Esophagus muscularis mucosa (tissue), 3 donors: ENCODE measurements around the gene LIFR.

Experiments used
- POLR2A ChIP-seq: fragments of 450-650 bp; IDR thresholded peaks from one replicate; pipeline ENCODE4 v1.6.1; 2017; ENCODE audit warnings: antibody characterized with exemption, moderate library complexity, mild to moderate bottlenecking, low read depth
- TF ChIP-seq, protein P1 (sequence below), 3 experiments: fragments of 200-600 bp in 2 of 3; fragments of 450-650 bp in 1 of 3; sonication (generic) in 2 of 3; IDR thresholded peaks; one replicate each; pipeline ENCODE4 v1.5.1; 2017 to 2019; ENCODE audit warnings: antibody characterized with exemption in 3 of 3, mild to moderate bottlenecking in 2 of 3, moderate library complexity in 1 of 3

DNA sequence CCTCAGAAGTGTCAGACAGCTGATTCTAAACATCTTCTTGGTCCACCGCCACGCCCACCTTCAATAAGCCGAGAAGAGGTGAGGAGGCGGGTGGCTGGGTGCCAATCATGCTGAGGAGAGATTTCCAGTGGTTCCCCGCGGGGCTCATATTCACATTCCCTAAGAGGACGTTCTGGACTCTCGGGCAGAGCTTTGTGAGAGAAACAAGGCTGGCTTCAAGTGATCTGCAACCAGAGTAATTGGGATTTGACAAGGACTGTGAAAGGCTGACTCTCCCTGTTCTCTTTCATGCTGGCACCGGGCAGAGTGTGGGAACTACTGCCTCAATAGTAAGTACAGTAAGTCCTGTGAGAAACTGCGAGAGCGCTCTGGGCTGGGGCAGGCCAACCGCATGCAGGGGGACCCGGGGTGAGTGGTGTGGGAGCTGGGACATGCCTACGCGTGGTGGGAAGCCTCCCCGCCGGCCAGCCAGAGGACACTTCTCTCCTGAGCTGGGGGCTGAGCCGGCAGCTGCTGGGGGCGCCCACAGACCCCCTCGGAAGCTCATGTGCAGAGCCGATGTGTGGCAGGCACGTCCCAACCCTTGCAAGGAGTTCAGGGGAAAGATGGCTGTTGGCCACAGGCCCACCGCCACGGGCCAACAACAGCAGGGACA lies 110.9 kb downstream of the LIFR start:
- TF ChIP-seq, protein P1, sequence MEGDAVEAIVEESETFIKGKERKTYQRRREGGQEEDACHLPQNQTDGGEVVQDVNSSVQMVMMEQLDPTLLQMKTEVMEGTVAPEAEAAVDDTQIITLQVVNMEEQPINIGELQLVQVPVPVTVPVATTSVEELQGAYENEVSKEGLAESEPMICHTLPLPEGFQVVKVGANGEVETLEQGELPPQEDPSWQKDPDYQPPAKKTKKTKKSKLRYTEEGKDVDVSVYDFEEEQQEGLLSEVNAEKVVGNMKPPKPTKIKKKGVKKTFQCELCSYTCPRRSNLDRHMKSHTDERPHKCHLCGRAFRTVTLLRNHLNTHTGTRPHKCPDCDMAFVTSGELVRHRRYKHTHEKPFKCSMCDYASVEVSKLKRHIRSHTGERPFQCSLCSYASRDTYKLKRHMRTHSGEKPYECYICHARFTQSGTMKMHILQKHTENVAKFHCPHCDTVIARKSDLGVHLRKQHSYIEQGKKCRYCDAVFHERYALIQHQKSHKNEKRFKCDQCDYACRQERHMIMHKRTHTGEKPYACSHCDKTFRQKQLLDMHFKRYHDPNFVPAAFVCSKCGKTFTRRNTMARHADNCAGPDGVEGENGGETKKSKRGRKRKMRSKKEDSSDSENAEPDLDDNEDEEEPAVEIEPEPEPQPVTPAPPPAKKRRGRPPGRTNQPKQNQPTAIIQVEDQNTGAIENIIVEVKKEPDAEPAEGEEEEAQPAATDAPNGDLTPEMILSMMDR (IDR thresholded peaks at IDR 0.05) = no peak
- no peak for TF ChIP-seq POLR2A
